ENCODE results near the gene MECR.

GRCh38 chr1:29248409-29248808 is 17.7 kb upstream of the MECR start:
- TF ChIP-seq REST (IDR thresholded peaks at IDR 0.05; ENCODE audit: insufficient read depth in 1 of 2, low read depth in 2 of 2, low read length in 2 of 2): no peak
- TF ChIP-seq TAF1 (IDR thresholded peaks at IDR 0.05; ENCODE audit: borderline replicate concordance, insufficient read depth, low read length): no peak

All from PFSK-1 (cell line).